ENCODE results near the gene FOXK1.

Gene FOXK1

GRCh38 chr7:4803397-4804241, 121.5 kb downstream of the FOXK1 start:
- Histone ChIP-seq H2AFZ (ENCODE audit: low read length) (no peak overlapping the region), H3K27ac (replicated peaks; ENCODE audit: low read length) (no peak overlapping the region)

GRCh38 chr7:4805110-4805983, 123.3 kb downstream of the FOXK1 start:
- Histone ChIP-seq H3K18ac (ENCODE audit: low read length) (peak overlapping the region; percentile 85), H3K4ac (ENCODE audit: low read length) (no peak overlapping the region), H2BK12ac (ENCODE audit: low read length) (peak overlapping the region; percentile 41), H4K91ac (ENCODE audit: low read depth, low read length, poor library complexity) (no peak overlapping the region), H2AK5ac (ENCODE audit: low read depth, low read length) (no peak overlapping the region), H2BK120ac (ENCODE audit: low read depth, low read length) (no peak overlapping the region), H3K27ac (replicated peaks; ENCODE audit: low read length) (no peak overlapping the region), H2BK5ac (ENCODE audit: low read length) (no peak overlapping the region), H2BK15ac (ENCODE audit: low read length) (no peak overlapping the region), H3K9me3 (replicated peaks in 1 of 2; ENCODE audit: control insufficient read depth in 2 of 2, insufficient read depth in 1 of 2, low read depth in 1 of 2, low read length in 2 of 2) (no peaks in the 10 kb centered on the region), H3K9ac (ENCODE audit: low read depth, low read length, poor library complexity) (no peak overlapping the region), H3K4me2 (ENCODE audit: insufficient read depth, low read length, poor library complexity, severe bottlenecking) (no peak overlapping the region), H3K4me3 (ENCODE audit: low read length in 2 of 2) (no peak overlapping the region), H2AFZ (ENCODE audit: low read length) (no peak overlapping the region), H3K27me3 (ENCODE audit: control insufficient read depth in 3 of 3, insufficient read depth in 3 of 3, low read depth in 1 of 3, low read length in 3 of 3) (no peaks in the 10 kb centered on the region), H3K14ac (ENCODE audit: low read length) (peak overlapping the region; percentile 21), H3K36me3 (replicated peaks in 1 of 2; ENCODE audit: control insufficient read depth in 2 of 2, insufficient read depth in 2 of 2, low read length in 2 of 2) (no peaks in the 10 kb centered on the region), H3K79me1 (ENCODE audit: low read depth, low read length) (no peaks in the 10 kb centered on the region), H3K23ac (ENCODE audit: low read depth, low read length, poor library complexity) (no peak overlapping the region), H3K4me1 (ENCODE audit: control insufficient read depth in 2 of 2, insufficient read depth in 1 of 2, low read depth in 1 of 2, low read length in 2 of 2) (peaks cover 0 to 5% of the 10 kb centered on the region in 2 donors), H4K8ac (ENCODE audit: low read depth, low read length) (peak overlapping the region; percentile 65)
- no peak for DNase-seq (ENCODE audit: low spot score)
- WGBS, 2 donors (ENCODE audit: extremely low coverage in 2 of 2, insufficient read length in 2 of 2, insufficient replicate concordance in 1 of 2), result no CpG with 5 or more reads among the region's 29 CpGs

More at GRCh38 chr7:4803397-4804241, 121.5 kb downstream of the FOXK1 start:
- no peak overlapping the region for H2BK12ac ChIP-seq (ENCODE audit: low read length)
- peak overlapping the region; percentile 63 for H3K9ac ChIP-seq (ENCODE audit: low read depth, low read length, poor library complexity)
- no peak overlapping the region for H4K8ac ChIP-seq (ENCODE audit: low read depth, low read length)
- H2BK5ac ChIP-seq (ENCODE audit: low read length), result no peak overlapping the region
- H3K36me3 ChIP-seq (replicated peaks in 1 of 2; ENCODE audit: control insufficient read depth in 2 of 2, insufficient read depth in 2 of 2, low read length in 2 of 2), result no peaks in the 10 kb centered on the region
- H3K23ac ChIP-seq (ENCODE audit: low read depth, low read length, poor library complexity), result no peak overlapping the region
- H3K4ac ChIP-seq (ENCODE audit: low read length), result no peak overlapping the region
- H3K27me3 ChIP-seq (ENCODE audit: control insufficient read depth in 3 of 3, insufficient read depth in 3 of 3, low read depth in 1 of 3, low read length in 3 of 3), result no peaks in the 10 kb centered on the region
- H3K4me2 ChIP-seq (ENCODE audit: insufficient read depth, low read length, poor library complexity, severe bottlenecking), result no peak overlapping the region
- H3K4me1 ChIP-seq (ENCODE audit: control insufficient read depth in 2 of 2, insufficient read depth in 1 of 2, low read depth in 1 of 2, low read length in 2 of 2), result peaks cover 0 to 5% of the 10 kb centered on the region in 2 donors
- H3K79me1 ChIP-seq (ENCODE audit: low read depth, low read length), result no peaks in the 10 kb centered on the region
- DNase-seq (ENCODE audit: low spot score), result no peak
- no peak overlapping the region for H3K14ac ChIP-seq (ENCODE audit: low read length)
- H2AK5ac ChIP-seq (ENCODE audit: low read depth, low read length), result peak overlapping the region; percentile 53
- no CpG with 5 or more reads among the region's 41 CpGs for WGBS, 2 donors (ENCODE audit: extremely low coverage in 2 of 2, insufficient read length in 2 of 2, insufficient replicate concordance in 1 of 2)
- H3K9me3 ChIP-seq (replicated peaks in 1 of 2; ENCODE audit: control insufficient read depth in 2 of 2, insufficient read depth in 1 of 2, low read depth in 1 of 2, low read length in 2 of 2), result no peaks in the 10 kb centered on the region
- no peak overlapping the region for H2BK120ac ChIP-seq (ENCODE audit: low read depth, low read length)
- no peak overlapping the region for H3K4me3 ChIP-seq (ENCODE audit: low read length in 2 of 2)
- H2BK15ac ChIP-seq (ENCODE audit: low read length), result peak overlapping the region; percentile 26
- no peak overlapping the region for H4K91ac ChIP-seq (ENCODE audit: low read depth, low read length, poor library complexity)
- peak overlapping the region; percentile 72 for H3K18ac ChIP-seq (ENCODE audit: low read length)

- H2BK12ac ChIP-seq (ENCODE audit: low read length), result no peak overlapping the region
- H3K9ac ChIP-seq (ENCODE audit: low read depth, low read length, poor library complexity), result no peak overlapping the region
- H4K91ac ChIP-seq (ENCODE audit: low read depth, low read length, poor library complexity), result no peak overlapping the region
- H3K4me1 ChIP-seq (ENCODE audit: control insufficient read depth in 2 of 2, insufficient read depth in 1 of 2, low read depth in 1 of 2, low read length in 2 of 2), result peaks cover 0 to 5% of the 10 kb centered on the region in 2 donors
- no peak overlapping the region for H3K14ac ChIP-seq (ENCODE audit: low read length)
- H2BK5ac ChIP-seq (ENCODE audit: low read length), result no peak overlapping the region
- H2AFZ ChIP-seq (ENCODE audit: low read length), result no peak overlapping the region
- no peak overlapping the region for H3K27ac ChIP-seq (replicated peaks; ENCODE audit: low read length)
- no peak overlapping the region for H3K4me3 ChIP-seq (ENCODE audit: low read length in 2 of 2)
- H3K4ac ChIP-seq (ENCODE audit: low read length), result no peak overlapping the region
- no peak overlapping the region for H2BK15ac ChIP-seq (ENCODE audit: low read length)
- no CpG with 5 or more reads among the region's 8 CpGs for WGBS, 2 donors (ENCODE audit: extremely low coverage in 2 of 2, insufficient read length in 2 of 2, insufficient replicate concordance in 1 of 2)
- no peak overlapping the region for H2AK5ac ChIP-seq (ENCODE audit: low read depth, low read length)
- no peak overlapping the region for H3K23ac ChIP-seq (ENCODE audit: low read depth, low read length, poor library complexity)
- no peaks in the 10 kb centered on the region for H3K9me3 ChIP-seq (replicated peaks in 1 of 2; ENCODE audit: control insufficient read depth in 2 of 2, insufficient read depth in 1 of 2, low read depth in 1 of 2, low read length in 2 of 2)
- no peaks in the 10 kb centered on the region for H3K79me1 ChIP-seq (ENCODE audit: low read depth, low read length)
- no peak overlapping the region for H2BK120ac ChIP-seq (ENCODE audit: low read depth, low read length)
- H3K4me2 ChIP-seq (ENCODE audit: insufficient read depth, low read length, poor library complexity, severe bottlenecking), result no peak overlapping the region
- no peak overlapping the region for H3K18ac ChIP-seq (ENCODE audit: low read length)
- no peak overlapping the region for H4K8ac ChIP-seq (ENCODE audit: low read depth, low read length)
- H3K27me3 ChIP-seq (ENCODE audit: control insufficient read depth in 3 of 3, insufficient read depth in 3 of 3, low read depth in 1 of 3, low read length in 3 of 3), result no peaks in the 10 kb centered on the region
- DNase-seq (ENCODE audit: low spot score), result no peak
- no peaks in the 10 kb centered on the region for H3K36me3 ChIP-seq (replicated peaks in 1 of 2; ENCODE audit: control insufficient read depth in 2 of 2, insufficient read depth in 2 of 2, low read length in 2 of 2)
Measured at GRCh38 chr7:4805984-4806300, 123.8 kb downstream of the FOXK1 start.

Measured in neuronal stem cell (in vitro differentiated cells).